Adrenal gland (tissue), 12 donors: Measurements from ENCODE around the gene BRSK1. TPM values are rescaled to one million over a fixed set of nuclear protein-coding genes. Genes with fewer than 3 reads are reported as not detected.

Experiments
- microRNA-seq, 3 donors: library from miRNA; unstranded; fragments of <30 nt; microRNA quantifications; one replicate each; pipeline ENCODE4, GENCODE V29; 2017 to 2020
- polyA plus RNA-seq, 3 donors: library from polyadenylated mRNA; stranded (reverse); fragments of 200-250 nt in 2 of 3; fragments of 350-450 nt in 1 of 3; fragmentation: Illumina TruSeq in 1 of 3; extraction: RNeasy Lipid Tissue Mini Kit (QIAGEN cat#74804) in 1 of 3; gene quantifications; one replicate each; pipeline ENCODE4 v1.2.3, GENCODE V29; 2013 to 2014
- small RNA-seq, 2 donors: library from RNA; depleted of rRNA; stranded (forward); fragments of <200 nt; gene quantifications; one replicate each; pipeline ENCODE3, GENCODE V24; 2016
- total RNA-seq, 9 donors: library from RNA; depleted of rRNA in 4 of 9; stranded (reverse); fragments of >200 nt in 4 of 9; fragments of 120-200 nt in 1 of 9; fragmentation: NEBNext Ultra II Directional in 1 of 9; extraction: Animal tissue kit (Norgen Biotek cat#: 25700) in 1 of 9; gene quantifications; one replicate each; pipeline versions ENCODE4 v1.1.0 to v1.2.4, GENCODE V29; 2013 to 2023
- donor health status: healthy with polysubstance abuse.
- donor health status: Bipolar disorder and iron deficiency.
- donor health status: DM: yes; HTN: yes; CAD: no.
- donor health status: DM: no; HTN: no; CAD: no.
- donor health status: DM: no; HTN: no; CAD: no.
- donor health status: DM: yes; HTN: yes; CAD: no.

The BRSK1 gene
- total and polyA plus RNA-seq, 12 donors, result 2.0 to 64.3 (median 13.6) TPM

Small RNAs within 50 kb of the gene (microRNA-seq; reads per million reads assigned to microRNA genes)
- 0.45 to 2.8 (median 0.76) reads per million in 3 donors for gene MIR6802
- gene MIR6803, result 4.0 to 10.8 (median 6.5) reads per million in 3 donors

Small RNAs within 50 kb of the gene (small RNA-seq; reads per million reads assigned to genes)
- 0 to 0.08 reads per million in 2 donors for gene MIR6802
- gene MIR6803, result 0 to 0.12 reads per million in 2 donors

Other genes with a start within 250 kb of the BRSK1 start
- gene GP6, start 245.7 kb upstream of the BRSK1 start, total RNA-seq, result under 1 TPM in 2 of 9 donors, not detected in 7; 0.11 to 0.22 TPM
- under 1 TPM in 1 of 3 donors, not detected in 2; 0.07 TPM for gene GP6, start 245.7 kb upstream of the BRSK1 start, polyA plus RNA-seq
- 10 to 100 TPM in 6 of 9 donors, 1 to 10 TPM in 3; 6.8 to 27.9 (median 10.6) TPM for gene RDH13, start 220.8 kb upstream of the BRSK1 start, total RNA-seq
- 1 to 10 TPM; 7.2 to 8.5 (median 7.9) TPM for gene RDH13, start 220.8 kb upstream of the BRSK1 start, polyA plus RNA-seq
- gene EPS8L1, start 208.1 kb upstream of the BRSK1 start, total RNA-seq, result 1 to 10 TPM in 6 of 9 donors, under 1 TPM in 2, not detected in 1; 0.60 to 4.4 (median 2.0) TPM
- 1 to 10 TPM in 2 of 3 donors, not detected in 1; 3.6 to 8.0 TPM for gene EPS8L1, start 208.1 kb upstream of the BRSK1 start, polyA plus RNA-seq
- 100 to 1,000 TPM in 1 of 9 donors, 10 to 100 TPM in 8; 45.8 to 113 (median 74.2) TPM for gene PPP1R12C, start 166.4 kb upstream of the BRSK1 start, total RNA-seq
- gene PPP1R12C, start 166.4 kb upstream of the BRSK1 start, polyA plus RNA-seq, result 100 to 1,000 TPM in 2 of 3 donors, 10 to 100 TPM in 1; 22.1 to 251 (median 220) TPM
- 10 to 100 TPM in 1 of 9 donors, 1 to 10 TPM in 1, under 1 TPM in 4, not detected in 3; 0.36 to 11.1 (median 0.90) TPM for gene TNNT1, start 134.8 kb upstream of the BRSK1 start, total RNA-seq
- 1 to 10 TPM in 1 of 3 donors, under 1 TPM in 1, not detected in 1; 0.48 to 2.5 TPM for gene TNNT1, start 134.8 kb upstream of the BRSK1 start, polyA plus RNA-seq
- 100 to 1,000 TPM in 1 of 9 donors, 10 to 100 TPM in 1, 1 to 10 TPM in 1, not detected in 6; 9.7 to 461 (median 20.5) TPM for gene TNNI3, start 126.3 kb upstream of the BRSK1 start, total RNA-seq
- 10 to 100 TPM in 2 of 3 donors, under 1 TPM in 1; 0.51 to 25.3 (median 24.4) TPM for gene TNNI3, start 126.3 kb upstream of the BRSK1 start, polyA plus RNA-seq
- 1 to 10 TPM; 1.9 to 5.8 (median 3.4) TPM for gene DNAAF3, start 117.4 kb upstream of the BRSK1 start, total RNA-seq
- gene DNAAF3, start 117.4 kb upstream of the BRSK1 start, polyA plus RNA-seq, result 1 to 10 TPM; 2.1 to 4.5 (median 3.9) TPM
- gene SYT5, start 103.7 kb upstream of the BRSK1 start, total RNA-seq, result 10 to 100 TPM in 2 of 9 donors, 1 to 10 TPM in 2, under 1 TPM in 2, not detected in 3; 0.07 to 12.1 (median 3.5) TPM
- gene SYT5, start 103.7 kb upstream of the BRSK1 start, polyA plus RNA-seq, result 10 to 100 TPM; 19.5 to 52.0 (median 22.1) TPM
- gene PTPRH, start 74.5 kb upstream of the BRSK1 start, total RNA-seq, result 100 to 1,000 TPM in 1 of 9 donors, 10 to 100 TPM in 8; 42.8 to 159 (median 54.8) TPM
- gene PTPRH, start 74.5 kb upstream of the BRSK1 start, polyA plus RNA-seq, result 10 to 100 TPM; 30.1 to 54.9 (median 34.9) TPM
- 1 to 10 TPM; 1.5 to 5.2 (median 4.1) TPM for gene TMEM86B, start 55.2 kb upstream of the BRSK1 start, total RNA-seq
- gene TMEM86B, start 55.2 kb upstream of the BRSK1 start, polyA plus RNA-seq, result 10 to 100 TPM in 2 of 3 donors, under 1 TPM in 1; 0.20 to 47.8 (median 23.1) TPM
- 100 to 1,000 TPM in 2 of 9 donors, 10 to 100 TPM in 7; 28.9 to 116 (median 87.2) TPM for gene PPP6R1, start 25.0 kb upstream of the BRSK1 start, total RNA-seq
- gene PPP6R1, start 25.0 kb upstream of the BRSK1 start, polyA plus RNA-seq, result 100 to 1,000 TPM in 1 of 3 donors, 10 to 100 TPM in 2; 33.4 to 102 (median 56.1) TPM
- gene HSPBP1, start 3.9 kb upstream of the BRSK1 start, total RNA-seq, result 10 to 100 TPM; 22.0 to 46.0 (median 31.8) TPM
- 10 to 100 TPM; 18.8 to 49.8 (median 49.2) TPM for gene HSPBP1, start 3.9 kb upstream of the BRSK1 start, polyA plus RNA-seq
- 10 to 100 TPM in 2 of 9 donors, 1 to 10 TPM in 6, under 1 TPM in 1; 0.11 to 20.8 (median 7.9) TPM for gene TMEM150B, start 41.3 kb downstream of the BRSK1 start, total RNA-seq
- gene TMEM150B, start 41.3 kb downstream of the BRSK1 start, polyA plus RNA-seq, result 1 to 10 TPM in 2 of 3 donors, under 1 TPM in 1; 0.51 to 4.7 (median 2.5) TPM
- 10 to 100 TPM in 6 of 9 donors, 1 to 10 TPM in 3; 3.9 to 38.3 (median 14.9) TPM for gene KMT5C, start 55.9 kb downstream of the BRSK1 start, total RNA-seq
- 10 to 100 TPM in 2 of 3 donors, 1 to 10 TPM in 1; 1.4 to 56.7 (median 30.3) TPM for gene KMT5C, start 55.9 kb downstream of the BRSK1 start, polyA plus RNA-seq
- under 1 TPM in 2 of 9 donors, not detected in 7; 0.17 to 0.18 TPM for gene COX6B2, start 70.7 kb downstream of the BRSK1 start, total RNA-seq
- not detected for gene COX6B2, start 70.7 kb downstream of the BRSK1 start, polyA plus RNA-seq
- not detected for gene GARIN5B, start 79.3 kb downstream of the BRSK1 start, total RNA-seq
- not detected for gene GARIN5B, start 79.3 kb downstream of the BRSK1 start, polyA plus RNA-seq
- gene IL11, start 86.5 kb downstream of the BRSK1 start, total RNA-seq, result under 1 TPM in 2 of 9 donors, not detected in 7; 0.17 to 0.28 TPM
- gene IL11, start 86.5 kb downstream of the BRSK1 start, polyA plus RNA-seq, result 1 to 10 TPM in 1 of 3 donors, under 1 TPM in 1, not detected in 1; 0.24 to 1.1 TPM
- 1 to 10 TPM in 2 of 9 donors, under 1 TPM in 1, not detected in 6; 0.55 to 2.3 (median 1.1) TPM for gene TMEM190, start 92.8 kb downstream of the BRSK1 start, total RNA-seq
- gene TMEM190, start 92.8 kb downstream of the BRSK1 start, polyA plus RNA-seq, result 10 to 100 TPM in 1 of 3 donors, 1 to 10 TPM in 1, under 1 TPM in 1; 0.62 to 63.0 (median 4.7) TPM
- gene TMEM238, start 100.3 kb downstream of the BRSK1 start, total RNA-seq, result 1 to 10 TPM in 8 of 9 donors, under 1 TPM in 1; 0.28 to 9.3 (median 2.9) TPM
- gene TMEM238, start 100.3 kb downstream of the BRSK1 start, polyA plus RNA-seq, result under 1 TPM in 1 of 3 donors, not detected in 2; 0.13 TPM
- gene RPL28, start 101.9 kb downstream of the BRSK1 start, total RNA-seq, result 1,000 to 10,000 TPM in 4 of 9 donors, 100 to 1,000 TPM in 5; 194 to 2,378 (median 694) TPM
- gene RPL28, start 101.9 kb downstream of the BRSK1 start, polyA plus RNA-seq, result 1,000 to 10,000 TPM in 2 of 3 donors, 100 to 1,000 TPM in 1; 577 to 2,804 (median 2,164) TPM
- 10 to 100 TPM; 13.0 to 57.1 (median 20.3) TPM for gene UBE2S, start 123.8 kb downstream of the BRSK1 start, total RNA-seq
- 10 to 100 TPM in 2 of 3 donors, 1 to 10 TPM in 1; 8.8 to 18.0 (median 11.9) TPM for gene UBE2S, start 123.8 kb downstream of the BRSK1 start, polyA plus RNA-seq
- gene SHISA7, start 159.3 kb downstream of the BRSK1 start, total RNA-seq, result under 1 TPM in 5 of 9 donors, not detected in 4; 0.08 to 0.49 (median 0.20) TPM
- gene SHISA7, start 159.3 kb downstream of the BRSK1 start, polyA plus RNA-seq, result 1 to 10 TPM in 2 of 3 donors, under 1 TPM in 1; 0.47 to 1.3 (median 1.1) TPM
- gene ISOC2, start 177.6 kb downstream of the BRSK1 start, total RNA-seq, result 100 to 1,000 TPM in 1 of 9 donors, 10 to 100 TPM in 8; 58.2 to 181 (median 78.3) TPM
- 100 to 1,000 TPM in 1 of 3 donors, 10 to 100 TPM in 2; 18.1 to 119 (median 75.0) TPM for gene ISOC2, start 177.6 kb downstream of the BRSK1 start, polyA plus RNA-seq
- gene C19orf85, start 180.8 kb downstream of the BRSK1 start, total RNA-seq, result not detected
- gene C19orf85, start 180.8 kb downstream of the BRSK1 start, polyA plus RNA-seq, result not detected
- gene ZNF628, start 192.6 kb downstream of the BRSK1 start, total RNA-seq, result 10 to 100 TPM in 3 of 9 donors, 1 to 10 TPM in 5, under 1 TPM in 1; 0.83 to 27.9 (median 8.7) TPM
- gene ZNF628, start 192.6 kb downstream of the BRSK1 start, polyA plus RNA-seq, result 10 to 100 TPM in 1 of 3 donors, 1 to 10 TPM in 1, under 1 TPM in 1; 0.04 to 17.5 (median 3.7) TPM
- 10 to 100 TPM in 6 of 9 donors, 1 to 10 TPM in 3; 4.9 to 46.7 (median 18.3) TPM for gene NAT14, start 201.2 kb downstream of the BRSK1 start, total RNA-seq
- 100 to 1,000 TPM in 1 of 3 donors, 10 to 100 TPM in 1, 1 to 10 TPM in 1; 6.2 to 108 (median 53.8) TPM for gene NAT14, start 201.2 kb downstream of the BRSK1 start, polyA plus RNA-seq
- gene SSC5D, start 204.4 kb downstream of the BRSK1 start, total RNA-seq, result 1 to 10 TPM in 8 of 9 donors, under 1 TPM in 1; 0.33 to 6.8 (median 4.4) TPM
- 1 to 10 TPM; 1.3 to 10.0 (median 1.5) TPM for gene SSC5D, start 204.4 kb downstream of the BRSK1 start, polyA plus RNA-seq